ENCODE measurements around the gene UBL4A.
A peak's percentile ranks its signal among the peaks of the same experiment; 100 is the strongest.

Gene UBL4A
- total RNA-seq = 15.0 to 18.4 (median 16.7) reads per million in 3 donors

DNA sequence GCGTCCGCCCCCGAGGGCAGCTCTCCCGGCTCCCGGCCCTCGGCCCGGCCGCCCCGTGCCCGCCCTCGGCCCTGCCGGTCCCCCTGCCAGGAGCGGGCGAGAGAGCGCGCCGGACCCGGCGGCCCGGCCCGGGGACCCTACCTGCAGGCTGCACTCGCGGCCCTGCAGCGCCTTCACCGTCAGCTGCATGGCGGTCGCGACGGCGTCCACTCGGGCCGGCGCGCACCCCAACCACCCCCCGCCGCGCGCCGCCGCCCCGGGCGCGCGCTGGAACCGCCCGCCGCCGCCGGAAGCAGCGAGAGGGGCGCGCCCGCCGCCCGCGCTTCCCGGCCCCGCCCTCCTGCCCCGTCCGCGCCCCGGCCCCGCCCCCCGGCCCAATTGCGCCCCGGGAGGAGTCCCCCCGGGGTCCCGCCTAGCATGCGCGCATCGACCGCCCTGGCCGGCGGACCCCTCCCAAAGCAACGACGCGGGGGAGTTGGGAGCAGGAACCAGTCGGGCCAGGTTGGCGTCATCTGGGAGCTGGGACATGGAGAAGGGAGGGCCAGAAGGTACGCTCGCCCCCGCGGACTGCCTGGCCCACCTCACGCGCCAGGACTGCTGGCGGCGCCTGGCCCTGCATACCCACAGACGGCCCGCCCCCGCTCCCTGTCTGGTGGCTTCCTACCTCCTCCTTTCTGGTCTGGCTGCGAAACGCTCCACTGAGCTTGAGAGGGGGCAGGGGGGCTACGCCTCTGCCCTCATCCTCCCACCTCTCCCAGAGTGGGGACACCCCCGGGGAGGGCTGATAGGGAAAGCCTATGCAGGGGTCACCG is at the start of gene UBL4A:
Gene UBL4A (minus strand): TSS at position 220 of the 812 bp plus-strand sequence. CDS start 31 bp downstream, at position 189.
- Histone ChIP-seq H3K27ac (ENCODE audit: insufficient read depth, low read length, poor library complexity, severe bottlenecking) (peak within 1 kb of the TSS; percentile 58), H3K4me1 (ENCODE audit: control insufficient read depth, insufficient read depth, low read length, poor library complexity, severe bottlenecking) (peaks cover 10% of the 10 kb centered on the region), H3K9me3 (ENCODE audit: control insufficient read depth, low read length) (no peaks in the 10 kb centered on the region), H3K4me3 (ENCODE audit: insufficient read depth, low read depth, low read length, poor library complexity, severe bottlenecking) (peak within 1 kb of the TSS; percentile 46), H3K36me3 (ENCODE audit: control insufficient read depth, insufficient read depth, low read length) (no peaks in the 10 kb centered on the region), H3K27me3 (replicated peaks; ENCODE audit: control insufficient read depth, insufficient read depth, low read length, poor library complexity, severe bottlenecking) (no peaks in the 10 kb centered on the region)
- peak; percentile 34 to 45 (median 40) for DNase-seq

DNA sequence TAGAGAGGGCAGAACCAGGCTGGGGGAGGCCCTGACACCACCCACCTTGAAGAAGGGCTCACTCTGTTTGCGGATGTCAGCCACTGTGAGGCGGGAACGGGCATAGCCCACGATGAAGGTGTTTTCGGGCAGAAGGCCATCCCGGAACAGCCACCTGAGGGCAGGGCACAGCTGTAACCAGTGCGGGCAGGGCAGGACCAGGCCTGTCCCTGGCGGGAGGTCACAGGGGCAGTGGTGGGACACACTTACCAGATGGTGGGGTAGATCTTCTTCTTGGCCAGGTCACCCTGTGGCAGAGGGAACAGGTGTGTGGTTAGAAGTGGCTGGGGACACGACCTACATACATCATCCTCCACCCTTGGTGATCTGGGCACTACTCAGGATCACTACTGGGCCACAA is 49.5 kb upstream of the UBL4A start:
- DNase-seq = no peak
- no peaks in the 10 kb centered on the region for H3K9me3 ChIP-seq (ENCODE audit: control insufficient read depth, low read length)
- H3K27me3 ChIP-seq (replicated peaks; ENCODE audit: control insufficient read depth, insufficient read depth, low read length, poor library complexity, severe bottlenecking) = no peaks in the 10 kb centered on the region
- H3K27ac ChIP-seq (ENCODE audit: insufficient read depth, low read length, poor library complexity, severe bottlenecking) = no peak overlapping the region
- peaks cover 18% of the 10 kb centered on the region for H3K36me3 ChIP-seq (ENCODE audit: control insufficient read depth, insufficient read depth, low read length)
- H3K4me3 ChIP-seq (ENCODE audit: insufficient read depth, low read depth, low read length, poor library complexity, severe bottlenecking) = no peak overlapping the region
- H3K4me1 ChIP-seq (ENCODE audit: control insufficient read depth, insufficient read depth, low read length, poor library complexity, severe bottlenecking) = peaks cover 4% of the 10 kb centered on the region

DNA sequence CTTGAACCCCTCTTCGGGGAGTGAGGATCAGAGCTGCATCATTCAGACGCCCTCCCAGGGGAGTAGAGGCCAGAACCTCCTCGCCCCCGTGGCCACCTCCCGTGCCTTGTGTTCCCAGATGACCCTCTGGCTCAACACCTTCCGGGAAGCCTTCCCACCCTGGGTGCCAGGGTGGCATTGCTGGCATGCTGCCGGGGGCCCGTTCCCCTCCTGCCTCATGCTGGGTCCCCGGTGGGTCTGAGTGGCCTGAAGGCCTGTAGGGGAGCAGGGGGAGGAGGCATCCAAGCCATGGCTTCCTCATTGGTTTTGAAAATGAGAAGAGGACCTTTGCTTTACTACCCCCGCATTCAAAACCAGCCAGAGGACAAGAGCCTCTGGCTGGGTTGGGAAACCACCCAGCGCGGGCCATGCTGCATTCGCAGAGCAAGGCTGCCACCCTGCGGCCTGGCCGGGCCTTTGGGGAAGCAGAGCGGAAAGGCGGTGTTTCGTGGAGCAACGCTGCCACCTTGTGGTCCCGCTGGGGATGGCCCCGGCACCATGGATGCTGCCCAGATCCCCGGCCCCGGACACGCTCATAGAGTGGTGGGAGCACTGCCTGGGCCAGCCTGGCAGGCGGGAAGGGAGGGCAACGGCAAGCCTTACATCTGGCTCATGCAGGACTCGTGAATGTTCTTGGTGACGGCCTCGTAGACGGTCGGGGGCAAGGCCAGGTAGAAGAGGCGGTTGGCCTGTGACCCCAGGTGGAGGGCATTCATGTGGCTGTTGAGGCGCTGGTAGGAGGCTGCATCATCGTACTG is 48.3 kb upstream of the UBL4A start:
- peak overlapping the region; percentile 65 for H3K27ac ChIP-seq (ENCODE audit: insufficient read depth, low read length, poor library complexity, severe bottlenecking)
- peak; percentile 79 to 82 (median 81) for DNase-seq

DNA sequence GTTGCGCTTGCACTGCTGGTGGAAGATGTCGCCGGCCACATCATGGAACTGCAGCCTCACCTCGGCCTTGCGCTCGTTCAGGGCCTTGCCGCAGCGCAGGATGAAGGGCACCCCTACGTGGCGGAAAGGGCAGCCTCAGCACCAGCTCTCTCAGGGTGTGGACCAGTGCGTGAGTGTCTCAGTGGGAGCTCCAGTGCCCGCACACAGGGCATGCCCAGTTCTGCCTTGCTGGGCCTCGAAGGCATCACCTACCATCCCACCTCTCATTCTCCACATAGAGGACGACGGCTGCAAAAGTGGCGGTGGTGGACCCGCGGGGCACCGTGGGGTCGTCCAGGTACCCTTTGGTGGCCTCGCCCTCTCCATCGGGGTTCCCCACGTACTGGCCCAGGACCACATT is 46.3 kb upstream of the UBL4A start:
- no peak for DNase-seq
- Histone ChIP-seq H3K4me1 (ENCODE audit: control insufficient read depth, insufficient read depth, low read length, poor library complexity, severe bottlenecking) (peaks cover 4% of the 10 kb centered on the region), H3K27ac (ENCODE audit: insufficient read depth, low read length, poor library complexity, severe bottlenecking) (no peak overlapping the region), H3K4me3 (ENCODE audit: insufficient read depth, low read depth, low read length, poor library complexity, severe bottlenecking) (no peak overlapping the region), H3K27me3 (replicated peaks; ENCODE audit: control insufficient read depth, insufficient read depth, low read length, poor library complexity, severe bottlenecking) (no peaks in the 10 kb centered on the region), H3K9me3 (ENCODE audit: control insufficient read depth, low read length) (no peaks in the 10 kb centered on the region), H3K36me3 (ENCODE audit: control insufficient read depth, insufficient read depth, low read length) (peaks cover 18% of the 10 kb centered on the region)

More for the DNA sequence above, 48.3 kb upstream of the UBL4A start:
- peaks cover 4% of the 10 kb centered on the region for H3K4me1 ChIP-seq (ENCODE audit: control insufficient read depth, insufficient read depth, low read length, poor library complexity, severe bottlenecking)
- no peaks in the 10 kb centered on the region for H3K27me3 ChIP-seq (replicated peaks; ENCODE audit: control insufficient read depth, insufficient read depth, low read length, poor library complexity, severe bottlenecking)
- peaks cover 18% of the 10 kb centered on the region for H3K36me3 ChIP-seq (ENCODE audit: control insufficient read depth, insufficient read depth, low read length)
- no peak overlapping the region for H3K4me3 ChIP-seq (ENCODE audit: insufficient read depth, low read depth, low read length, poor library complexity, severe bottlenecking)
- H3K9me3 ChIP-seq (ENCODE audit: control insufficient read depth, low read length) = no peaks in the 10 kb centered on the region

DNA sequence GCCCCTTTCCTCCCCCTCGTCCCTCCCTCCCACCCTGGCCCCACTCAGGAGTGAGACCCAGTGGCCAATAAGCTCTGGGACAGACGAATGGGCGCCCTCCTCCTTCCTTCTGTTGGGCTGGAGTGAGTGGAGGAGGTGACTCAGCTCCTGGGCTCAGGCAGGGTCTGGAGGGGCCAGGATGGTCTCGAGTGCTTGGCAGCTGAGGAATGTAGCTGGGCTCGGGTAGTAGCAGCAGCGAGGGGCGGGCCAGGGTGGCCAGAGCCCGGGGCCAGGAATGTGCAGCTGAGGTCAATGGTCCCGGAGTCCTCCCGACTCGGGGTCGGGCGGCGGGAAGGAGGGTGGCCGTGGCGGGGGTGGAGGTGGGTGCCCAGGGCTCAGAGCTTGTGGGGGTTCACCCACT is 45.2 kb upstream of the UBL4A start:
- Histone ChIP-seq H3K36me3 (ENCODE audit: control insufficient read depth, insufficient read depth, low read length) (peaks cover 18% of the 10 kb centered on the region), H3K27ac (ENCODE audit: insufficient read depth, low read length, poor library complexity, severe bottlenecking) (no peak overlapping the region), H3K4me3 (ENCODE audit: insufficient read depth, low read depth, low read length, poor library complexity, severe bottlenecking) (no peak overlapping the region), H3K27me3 (replicated peaks; ENCODE audit: control insufficient read depth, insufficient read depth, low read length, poor library complexity, severe bottlenecking) (no peaks in the 10 kb centered on the region), H3K9me3 (ENCODE audit: control insufficient read depth, low read length) (no peaks in the 10 kb centered on the region), H3K4me1 (ENCODE audit: control insufficient read depth, insufficient read depth, low read length, poor library complexity, severe bottlenecking) (peaks cover 4% of the 10 kb centered on the region)
- DNase-seq = no peak

DNA sequence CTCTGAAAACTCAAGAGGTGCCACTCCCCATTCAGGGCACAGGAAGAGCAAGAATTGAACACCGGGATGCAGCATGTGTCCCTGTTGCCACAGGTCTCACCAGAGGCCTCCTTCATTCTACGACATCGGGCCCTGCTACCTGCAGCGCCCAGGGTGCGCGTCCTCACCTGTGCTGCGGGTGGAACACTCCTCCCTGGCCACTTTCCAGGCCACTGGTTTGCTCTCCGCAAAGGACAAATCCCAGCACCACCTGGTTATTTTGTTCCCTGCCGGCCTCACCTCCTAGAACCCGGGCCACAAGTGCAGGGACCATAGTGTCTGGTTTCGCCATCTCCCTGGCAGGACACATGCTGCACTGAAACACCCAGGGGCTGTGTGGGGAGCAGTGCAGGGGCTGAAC is 43.9 kb upstream of the UBL4A start:
- Histone ChIP-seq H3K36me3 (ENCODE audit: control insufficient read depth, insufficient read depth, low read length) (peaks cover 18% of the 10 kb centered on the region), H3K4me3 (ENCODE audit: insufficient read depth, low read depth, low read length, poor library complexity, severe bottlenecking) (no peak overlapping the region), H3K27me3 (replicated peaks; ENCODE audit: control insufficient read depth, insufficient read depth, low read length, poor library complexity, severe bottlenecking) (no peaks in the 10 kb centered on the region), H3K27ac (ENCODE audit: insufficient read depth, low read length, poor library complexity, severe bottlenecking) (no peak overlapping the region), H3K9me3 (ENCODE audit: control insufficient read depth, low read length) (no peaks in the 10 kb centered on the region), H3K4me1 (ENCODE audit: control insufficient read depth, insufficient read depth, low read length, poor library complexity, severe bottlenecking) (peaks cover 4% of the 10 kb centered on the region)
- no peak for DNase-seq

DNA sequence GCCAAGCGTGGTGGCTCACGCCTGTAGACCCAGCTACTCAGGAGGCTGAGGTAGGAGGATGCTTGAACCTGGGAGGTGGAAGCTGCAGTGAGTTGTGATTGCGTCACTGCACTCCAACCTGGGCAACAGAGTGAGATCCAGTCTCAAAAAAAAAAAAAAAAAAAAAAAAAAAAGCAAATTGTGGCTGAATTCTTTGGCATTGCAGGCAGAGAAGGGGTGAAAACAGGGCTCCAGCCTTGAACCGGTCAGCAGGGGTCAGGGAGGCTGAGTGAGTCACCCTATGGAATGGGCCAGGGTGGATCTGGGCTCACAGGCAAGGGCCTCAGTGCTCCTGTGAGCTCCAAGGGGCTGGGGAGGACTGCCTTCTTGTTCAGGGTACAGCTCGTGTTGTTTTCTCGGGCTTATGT is 42.8 kb upstream of the UBL4A start:
- no peak overlapping the region for H3K4me3 ChIP-seq (ENCODE audit: insufficient read depth, low read depth, low read length, poor library complexity, severe bottlenecking)
- no peak overlapping the region for H3K27ac ChIP-seq (ENCODE audit: insufficient read depth, low read length, poor library complexity, severe bottlenecking)
- no peak for DNase-seq
- no peaks in the 10 kb centered on the region for H3K4me1 ChIP-seq (ENCODE audit: control insufficient read depth, insufficient read depth, low read length, poor library complexity, severe bottlenecking)
- H3K9me3 ChIP-seq (ENCODE audit: control insufficient read depth, low read length) = no peaks in the 10 kb centered on the region
- peaks cover 18% of the 10 kb centered on the region for H3K36me3 ChIP-seq (ENCODE audit: control insufficient read depth, insufficient read depth, low read length)
- no peaks in the 10 kb centered on the region for H3K27me3 ChIP-seq (replicated peaks; ENCODE audit: control insufficient read depth, insufficient read depth, low read length, poor library complexity, severe bottlenecking)

DNA sequence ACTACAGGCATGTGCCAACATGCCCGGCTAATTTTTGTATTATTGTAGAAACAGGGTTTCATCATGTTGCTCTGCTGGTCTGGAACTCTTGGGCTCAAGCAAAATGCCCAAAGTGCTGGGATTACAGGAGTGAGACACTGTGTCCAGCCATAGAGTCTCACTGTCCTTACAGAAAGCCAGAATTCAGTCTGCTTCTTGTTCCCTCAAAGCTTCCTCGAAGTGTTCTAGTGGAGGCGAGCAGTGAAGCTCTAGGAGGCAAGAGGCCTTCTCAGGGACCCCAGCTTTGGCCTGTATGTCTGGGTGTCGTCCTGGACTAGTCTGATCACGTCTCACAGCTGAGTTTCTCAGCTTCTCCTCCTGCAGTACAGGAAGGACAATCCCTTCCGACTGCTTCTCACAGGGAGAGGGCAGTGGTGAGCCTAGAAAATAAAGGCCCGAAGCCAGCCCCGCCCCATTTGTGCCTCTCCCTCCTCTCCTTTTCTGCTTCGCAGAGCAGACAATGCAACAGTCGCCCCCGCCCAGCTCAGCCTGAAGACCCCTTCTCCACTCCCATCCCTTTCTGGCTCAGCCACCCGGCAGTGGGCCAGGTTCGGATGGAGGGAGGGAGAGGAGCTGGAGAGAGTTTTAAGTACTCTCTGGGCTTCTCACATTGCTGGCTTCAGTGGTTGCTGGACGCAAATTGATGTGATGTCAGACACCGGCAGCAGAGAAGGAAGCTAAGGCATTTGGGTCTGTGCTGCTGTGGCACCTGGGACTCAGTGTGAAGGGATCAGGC is 40.7 kb upstream of the UBL4A start:
- no peaks in the 10 kb centered on the region for H3K4me1 ChIP-seq (ENCODE audit: control insufficient read depth, insufficient read depth, low read length, poor library complexity, severe bottlenecking)
- H3K9me3 ChIP-seq (ENCODE audit: control insufficient read depth, low read length) = no peaks in the 10 kb centered on the region
- H3K27me3 ChIP-seq (replicated peaks; ENCODE audit: control insufficient read depth, insufficient read depth, low read length, poor library complexity, severe bottlenecking) = no peaks in the 10 kb centered on the region
- H3K36me3 ChIP-seq (ENCODE audit: control insufficient read depth, insufficient read depth, low read length) = no peaks in the 10 kb centered on the region
- peak overlapping the region; percentile 14 for H3K27ac ChIP-seq (ENCODE audit: insufficient read depth, low read length, poor library complexity, severe bottlenecking)
- peak overlapping the region; percentile 7 for H3K4me3 ChIP-seq (ENCODE audit: insufficient read depth, low read depth, low read length, poor library complexity, severe bottlenecking)
- DNase-seq = peak; percentile 15 to 33 (median 31)

DNA sequence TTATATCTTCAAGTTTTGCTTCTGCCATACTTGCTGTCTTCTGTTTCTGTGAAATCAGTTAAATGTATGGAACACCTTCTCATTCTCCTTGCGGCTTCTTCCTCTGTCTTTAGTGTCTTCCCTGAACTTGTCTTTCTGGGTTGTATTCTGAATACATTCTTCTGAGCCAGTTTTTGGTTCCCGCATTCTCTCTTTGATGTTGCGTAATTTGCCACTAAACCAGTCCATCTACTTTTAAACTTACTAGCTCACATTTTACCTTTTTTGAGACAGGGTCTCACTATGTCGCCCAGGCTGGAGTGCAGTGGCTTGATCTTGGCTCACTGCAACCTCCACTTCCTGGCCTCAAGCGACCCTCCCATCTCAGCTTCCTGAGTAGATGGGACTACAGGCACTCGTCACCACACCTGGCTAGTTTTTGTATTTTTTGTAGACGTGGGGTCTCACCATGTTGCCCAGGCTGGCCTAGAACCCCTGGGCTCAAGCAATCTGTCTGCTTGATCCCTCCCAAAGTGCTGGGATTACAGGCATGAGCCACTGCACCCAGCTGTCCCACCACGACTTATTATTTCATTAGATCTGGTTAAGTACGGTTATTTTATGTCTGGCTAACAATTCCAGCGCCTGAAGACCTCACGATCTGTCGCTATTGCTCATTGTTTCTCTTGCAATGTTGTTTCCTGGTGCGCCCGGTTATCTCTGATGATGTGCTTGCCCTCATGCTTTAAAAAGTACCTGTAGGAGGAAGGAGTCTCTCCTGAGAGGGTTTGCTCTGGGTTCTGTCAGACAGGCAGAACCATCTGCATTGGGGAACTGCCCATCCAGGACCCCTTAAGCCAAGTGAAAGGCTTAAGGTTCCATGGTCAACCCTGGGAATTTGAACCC is 39.4 kb upstream of the UBL4A start:
- Histone ChIP-seq H3K4me1 (ENCODE audit: control insufficient read depth, insufficient read depth, low read length, poor library complexity, severe bottlenecking) (no peaks in the 10 kb centered on the region), H3K36me3 (ENCODE audit: control insufficient read depth, insufficient read depth, low read length) (no peaks in the 10 kb centered on the region), H3K4me3 (ENCODE audit: insufficient read depth, low read depth, low read length, poor library complexity, severe bottlenecking) (no peak overlapping the region), H3K27ac (ENCODE audit: insufficient read depth, low read length, poor library complexity, severe bottlenecking) (no peak overlapping the region), H3K9me3 (ENCODE audit: control insufficient read depth, low read length) (no peaks in the 10 kb centered on the region), H3K27me3 (replicated peaks; ENCODE audit: control insufficient read depth, insufficient read depth, low read length, poor library complexity, severe bottlenecking) (no peaks in the 10 kb centered on the region)
- no peak for DNase-seq
